Uterus (tissue), 2 donors: Measurements from ENCODE around the gene RRP1B.

Source experiments
- CTCF ChIP-seq, 4 experiments: fragments of 200-600 bp in 2 of 4; fragments of 450-650 bp in 2 of 4; sonication (generic) in 2 of 4; IDR thresholded peaks; one replicate each; pipeline ENCODE4 v1.5.1; 2016 to 2019; ENCODE audit warnings: antibody characterized with exemption in 4 of 4, mild to moderate bottlenecking in 2 of 4, moderate library complexity in 1 of 4
- POLR2A ChIP-seq, 2 donors: fragments of 450-650 bp; IDR thresholded peaks; one replicate each; pipeline ENCODE4 v1.6.1; 2016; ENCODE audit warnings: antibody characterized with exemption in 2 of 2, mild to moderate bottlenecking in 1 of 2, moderate library complexity in 1 of 2

- no peak for TF ChIP-seq CTCF (IDR thresholded peaks at IDR 0.05)
- no peak for TF ChIP-seq POLR2A (IDR thresholded peaks at IDR 0.05)
These were observed 77.0 kb downstream of the RRP1B start for GRCh38 chr21:43736224-43736883.
